GM18507 (cell line): Measurements from ENCODE around the gene UBE2L5.

ENCODE experiments used
- DNase-seq: peaks from one replicate; pipeline ENCODE4 v3.0.0; 2011; ENCODE audit warnings: low read depth; ENCODE audit not compliant: insufficient read length; ENCODE audit errors: extremely low spot score
- FAIRE-seq: peaks from 2 replicates; lab custom pipeline; 2011; peaks lifted over from hg19 to GRCh38; lab: Jason Lieb, UNC

Gene UBE2L5

DNA sequence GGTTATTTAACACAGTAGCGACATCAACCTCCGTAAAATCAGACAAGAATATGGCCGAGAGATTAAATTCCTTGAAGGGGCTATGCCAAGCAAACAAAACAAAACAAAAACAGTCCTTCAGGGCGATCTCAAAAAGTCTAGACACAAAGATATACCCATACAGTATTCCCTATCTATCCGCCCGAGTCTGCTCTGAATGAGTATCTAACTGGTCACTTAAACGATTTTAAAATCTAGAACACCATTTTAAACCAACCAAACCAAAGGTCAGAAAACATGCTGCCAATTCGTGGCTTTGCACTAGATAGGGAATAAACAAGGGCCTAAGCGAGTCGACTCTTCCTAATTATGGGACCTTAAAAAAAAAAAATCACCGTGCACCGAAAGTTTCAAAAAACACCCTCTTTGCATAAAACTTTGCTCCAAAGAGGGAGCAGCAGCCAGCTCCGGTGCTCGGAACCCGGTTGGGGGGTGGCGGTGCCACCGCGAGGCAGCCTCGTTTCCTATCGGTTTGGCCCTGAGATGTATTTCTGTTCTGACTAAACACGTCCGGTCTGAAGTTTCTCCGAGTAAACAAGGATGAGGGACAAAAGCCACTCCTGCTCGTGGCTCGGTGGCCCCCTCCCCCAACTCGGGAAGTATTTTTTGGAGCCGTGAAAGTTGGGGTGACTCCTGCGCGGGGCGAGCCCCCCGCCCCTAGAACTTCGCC is 41.6 kb downstream of the UBE2L5 start:
- DNase-seq, result no peak
- FAIRE-seq, result peak; percentile 87

DNA sequence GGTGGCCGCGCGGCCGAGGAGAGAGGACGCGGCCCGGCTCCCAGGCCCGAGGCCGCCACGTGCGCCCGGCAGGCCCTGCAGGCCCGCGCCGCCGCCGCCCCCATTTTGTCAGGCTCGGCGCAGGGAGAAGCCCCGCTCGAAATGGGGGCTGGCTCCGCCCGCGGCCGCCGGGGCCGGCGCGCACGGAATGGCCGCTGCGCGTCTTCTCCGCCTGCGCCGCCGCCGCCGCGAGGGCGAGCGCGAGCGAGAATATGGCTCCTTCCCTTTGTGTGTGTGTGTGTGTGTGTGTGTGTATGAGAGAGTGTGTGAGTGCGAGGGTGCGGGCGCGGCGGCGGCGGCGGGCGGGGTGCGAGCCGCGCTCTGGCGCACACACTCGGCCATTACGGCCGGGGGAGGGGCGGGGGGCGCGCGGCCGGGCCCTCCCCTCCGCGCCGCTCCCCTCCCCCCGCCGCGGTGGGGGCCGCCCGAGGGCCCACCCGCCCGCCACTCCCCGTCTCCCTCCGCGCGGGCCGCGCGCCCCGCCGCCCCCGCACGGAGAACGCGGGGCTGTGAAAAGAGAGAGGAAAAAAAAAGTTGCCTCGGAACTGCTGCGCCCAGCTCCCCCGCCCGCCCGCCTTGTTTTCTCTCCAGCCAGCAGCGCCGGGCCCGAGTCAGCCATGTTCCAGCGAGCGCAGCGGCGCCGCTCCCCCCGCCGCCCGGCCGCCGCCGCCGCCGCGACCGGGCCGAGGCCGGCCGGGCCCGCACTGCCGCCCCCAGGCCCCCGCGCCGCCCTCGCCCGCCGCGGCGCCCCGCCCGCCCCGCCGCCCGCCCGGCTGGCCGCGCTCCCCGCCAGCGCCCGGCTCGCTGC is 42.4 kb downstream of the UBE2L5 start:
- FAIRE-seq (peak; percentile 59), DNase-seq (peak; percentile 33)

DNA sequence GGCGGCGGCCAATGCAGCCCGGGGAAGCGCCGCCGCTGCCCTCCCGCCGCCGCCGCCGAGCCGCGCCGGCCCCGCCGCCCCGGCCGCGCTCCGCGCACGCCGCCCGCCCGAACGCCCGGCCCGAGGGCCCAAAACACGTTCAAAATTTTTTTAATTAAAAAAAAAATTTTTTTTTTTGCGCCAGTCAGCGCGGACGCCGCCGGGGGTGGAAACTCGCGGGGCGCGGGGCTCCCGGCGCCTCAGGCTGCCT is 43.0 kb downstream of the UBE2L5 start:
- DNase-seq (no peak), FAIRE-seq (no peak)

DNA sequence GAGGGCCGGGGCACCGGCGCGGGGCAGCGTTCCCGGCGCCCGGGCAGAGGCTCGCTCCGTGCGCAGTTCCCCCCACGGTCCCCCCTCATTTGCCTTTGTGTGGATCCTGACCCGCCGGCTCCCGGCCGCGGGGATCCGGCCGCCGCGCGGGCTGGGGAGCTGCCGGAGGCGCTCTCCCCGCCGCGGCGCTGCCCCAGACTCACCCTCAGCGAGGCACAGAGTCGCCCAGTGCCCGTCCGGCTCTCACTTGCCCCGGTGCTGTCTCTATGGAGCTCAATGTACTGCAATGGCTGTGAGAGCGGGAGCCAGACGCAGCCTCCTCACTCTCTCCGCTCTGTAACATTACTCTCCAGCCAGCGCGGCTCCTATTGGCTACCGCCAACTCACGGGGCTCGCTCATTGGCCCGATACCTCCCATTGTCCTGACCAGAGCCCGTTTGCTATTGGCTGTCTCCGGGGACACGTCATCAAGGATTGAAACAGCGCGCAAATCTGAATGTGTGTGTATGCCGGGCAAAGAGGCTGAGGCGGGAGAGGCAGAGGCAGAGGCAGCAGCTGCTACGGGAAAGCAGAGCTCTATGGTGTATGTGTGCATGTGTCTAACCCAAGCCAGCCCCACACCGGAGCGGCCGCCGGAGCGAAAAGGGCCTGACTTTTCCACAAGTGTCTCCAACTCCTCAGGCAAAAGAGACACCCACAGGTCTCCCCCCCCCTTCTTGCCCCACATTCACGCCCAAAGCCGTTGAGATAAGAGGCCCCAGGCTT is 43.5 kb downstream of the UBE2L5 start, which contains the start of gene HMGB1:
Gene HMGB1, minus strand, starts transcription at position 344 of the 765 bp plus-strand sequence. CDS start 2,256 bp downstream, outside the sequence.
- peak; percentile 99 for FAIRE-seq
- peak; percentile 94 for DNase-seq

DNA sequence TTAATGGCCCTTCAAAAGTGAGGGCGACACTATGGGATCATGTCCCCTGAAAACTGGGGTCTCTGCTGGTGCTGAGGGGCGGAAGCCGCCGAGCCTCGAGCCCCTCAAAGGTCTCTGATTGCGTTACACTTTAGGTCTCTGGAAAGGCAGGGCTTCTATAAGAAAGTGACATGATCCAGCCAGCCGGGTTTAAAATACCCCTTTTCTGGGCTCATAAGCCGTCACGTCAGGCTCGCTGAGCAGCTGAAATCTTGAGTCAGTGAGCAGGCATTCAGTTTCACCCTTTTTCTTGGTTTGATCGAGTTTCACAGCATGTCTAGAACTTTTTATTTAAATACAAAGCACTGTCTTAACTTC is 44.0 kb downstream of the UBE2L5 start:
- FAIRE-seq, result peak; percentile 44

DNA sequence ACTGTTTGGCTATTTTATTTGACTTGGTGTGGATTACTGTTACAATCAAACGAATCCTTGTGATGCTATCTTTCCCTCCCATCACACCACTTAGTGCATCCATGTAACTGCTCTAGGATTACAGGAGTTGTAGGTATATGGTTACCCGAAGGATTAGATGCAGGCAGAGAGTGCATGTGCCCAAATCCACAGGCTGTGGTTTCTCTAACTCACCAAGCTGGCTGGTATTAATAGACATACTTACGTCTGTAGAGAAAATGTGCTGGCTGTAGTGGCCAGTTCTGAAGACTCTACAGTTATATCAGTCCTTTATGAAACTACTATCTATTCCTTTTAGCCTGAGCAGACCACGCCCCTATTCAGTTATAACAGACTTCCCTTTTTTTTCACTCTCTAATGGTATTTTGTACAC is 44.6 kb downstream of the UBE2L5 start:
- FAIRE-seq, result peak; percentile 56
- DNase-seq, result no peak

More for the DNA sequence above, 44.0 kb downstream of the UBE2L5 start:
- no peak for DNase-seq

GRCh38 chr13:30473675-30474074 is 51.4 kb downstream of the UBE2L5 start:
- no peak for DNase-seq
- no peak for FAIRE-seq

- FAIRE-seq (peak; percentile 84), DNase-seq (peak; percentile 40)
Measured at GRCh38 chr13:30477346-30478195, 55.3 kb downstream of the UBE2L5 start.
